ENCODE measurements around the gene ANO3. TPM values are rescaled to one million over a fixed set of nuclear protein-coding genes. Genes with fewer than 3 reads are reported as not detected.

ANO3 gene
- total and polyA plus RNA-seq, 2 of the 8 experiments (the other 6 are each of a cell fraction or from before 2014, with no cell fraction given) = not detected

GRCh38 chr11:26324270-26324669 lies 7.7 kb upstream of the ANO3 start (continued):
- TF ChIP-seq CHD7 (IDR thresholded peaks at IDR 0.05; ENCODE audit: insufficient replicate concordance, low read length) (no peak), SP2 (IDR thresholded peaks at IDR 0.05; ENCODE audit: low read length) (no peak), EP300 (IDR thresholded peaks at IDR 0.05; ENCODE audit: borderline replicate concordance in 1 of 2, low read depth in 2 of 2, low read length in 2 of 2) (no peak), TAF1 (IDR thresholded peaks at IDR 0.05; ENCODE audit: low read depth, low read length) (no peak), SP4 (IDR thresholded peaks at IDR 0.05; ENCODE audit: low read length) (no peak), CBX8 (IDR thresholded peaks at IDR 0.05; ENCODE audit: borderline replicate concordance, low read depth, low read length) (no peak), SRF (IDR thresholded peaks at IDR 0.05; ENCODE audit: low read depth, low read length) (no peak)
- TF ChIP-seq, protein P1, sequence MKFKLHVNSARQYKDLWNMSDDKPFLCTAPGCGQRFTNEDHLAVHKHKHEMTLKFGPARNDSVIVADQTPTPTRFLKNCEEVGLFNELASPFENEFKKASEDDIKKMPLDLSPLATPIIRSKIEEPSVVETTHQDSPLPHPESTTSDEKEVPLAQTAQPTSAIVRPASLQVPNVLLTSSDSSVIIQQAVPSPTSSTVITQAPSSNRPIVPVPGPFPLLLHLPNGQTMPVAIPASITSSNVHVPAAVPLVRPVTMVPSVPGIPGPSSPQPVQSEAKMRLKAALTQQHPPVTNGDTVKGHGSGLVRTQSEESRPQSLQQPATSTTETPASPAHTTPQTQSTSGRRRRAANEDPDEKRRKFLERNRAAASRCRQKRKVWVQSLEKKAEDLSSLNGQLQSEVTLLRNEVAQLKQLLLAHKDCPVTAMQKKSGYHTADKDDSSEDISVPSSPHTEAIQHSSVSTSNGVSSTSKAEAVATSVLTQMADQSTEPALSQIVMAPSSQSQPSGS (IDR thresholded peaks at IDR 0.05; ENCODE audit: low read length) = no peak
